ENCODE data around the gene NANP. TPM values are rescaled to one million over a fixed set of nuclear protein-coding genes. Genes with fewer than 3 reads are reported as not detected.
"Not testable (repeated sequence)": the region's sequence is repeated elsewhere in the genome, so short reads cannot be mapped to it uniquely, and the experiment has no call there.

Gene NANP
- total and polyA plus RNA-seq, 2 donors (not counting 1 experiment from before 2014, with no cell fraction given), result 8.8 to 9.4 TPM

- Histone ChIP-seq H3K27ac (ENCODE audit: insufficient read depth, low read length) (peak within 1 kb of the TSS; percentile 73), H4K20me1 (ENCODE audit: control insufficient read depth, extremely low read depth, insufficient read depth, low read length) (no peaks in the 10 kb centered on the region), H3K4me2 (ENCODE audit: extremely low read depth, insufficient read depth, low read length) (peak within 1 kb of the TSS; percentile 97), H3K4me3 (replicated peaks in 1 of 4; ENCODE audit: control extremely low read depth in 1 of 4, insufficient read depth in 1 of 4, low read depth in 3 of 4, low read length in 4 of 4) (peak within 1 kb of the TSS; percentile 57 to 79 (median 66)), H3K9ac (ENCODE audit: insufficient read depth, low read length) (peak within 1 kb of the TSS; percentile 66), H3K27me3 (ENCODE audit: control insufficient read depth, insufficient read depth, low read length) (no peaks in the 10 kb centered on the region), H2AFZ (ENCODE audit: low read length) (peak within 1 kb of the TSS; percentile 84), H3K4me1 (ENCODE audit: control insufficient read depth, extremely low read depth, insufficient read depth, low read length) (peaks cover 3% of the 10 kb centered on the region), H3K79me2 (ENCODE audit: control insufficient read depth, insufficient read depth, low read length) (no peaks in the 10 kb centered on the region), H3K36me3 (ENCODE audit: control insufficient read depth, insufficient read depth, low read length) (no peaks in the 10 kb centered on the region), H3K9me3 (ENCODE audit: control insufficient read depth, insufficient read depth, low read depth, low read length) (no peaks in the 10 kb centered on the region)
- TF ChIP-seq CTCF (conservative IDR thresholded peaks at IDR 0.05 in 1 of 2, IDR thresholded peaks at IDR 0.05 in 1 of 2; ENCODE audit: low read depth in 1 of 2, low read length in 2 of 2) (no peak), EZH2 (IDR thresholded peaks at IDR 0.05; ENCODE audit: low read length, missing control alignments) (no peak)
- DNase-seq (ENCODE audit: low read depth in 2 of 2), result peak; percentile 50 to 66
These were observed 38.7 kb downstream of the NANP start, which contains the start of gene NINL for GRCh38 chr20:25584905-25585704. TSS of gene NINL (minus strand) at chr20:25585531. CDS start at chr20:25526587, 58,944 bp downstream.

- H3K27me3 ChIP-seq (ENCODE audit: control insufficient read depth, insufficient read depth, low read length); H3K79me2 ChIP-seq (ENCODE audit: control insufficient read depth, insufficient read depth, low read length); H3K4me1 ChIP-seq (ENCODE audit: control insufficient read depth, extremely low read depth, insufficient read depth, low read length); H3K4me2 ChIP-seq (ENCODE audit: extremely low read depth, insufficient read depth, low read length); H3K27ac ChIP-seq (ENCODE audit: insufficient read depth, low read length); H3K9me3 ChIP-seq (ENCODE audit: control insufficient read depth, insufficient read depth, low read depth, low read length); H3K4me3 ChIP-seq (replicated peaks in 1 of 4; ENCODE audit: control extremely low read depth in 1 of 4, insufficient read depth in 1 of 4, low read depth in 3 of 4, low read length in 4 of 4); DNase-seq (ENCODE audit: low read depth in 2 of 2); H3K9ac ChIP-seq (ENCODE audit: insufficient read depth, low read length); H2AFZ ChIP-seq (ENCODE audit: low read length); H3K36me3 ChIP-seq (ENCODE audit: control insufficient read depth, insufficient read depth, low read length); H4K20me1 ChIP-seq (ENCODE audit: control insufficient read depth, extremely low read depth, insufficient read depth, low read length): not testable (repeated sequence)
These were observed 40.2 kb downstream of the NANP start for GRCh38 chr20:25583607-25584006.

- Histone ChIP-seq H3K4me1 (ENCODE audit: control insufficient read depth, extremely low read depth, insufficient read depth, low read length) (peaks cover 3% of the 10 kb centered on the region), H3K79me2 (ENCODE audit: control insufficient read depth, insufficient read depth, low read length) (no peaks in the 10 kb centered on the region), H4K20me1 (ENCODE audit: control insufficient read depth, extremely low read depth, insufficient read depth, low read length) (no peaks in the 10 kb centered on the region), H3K27me3 (ENCODE audit: control insufficient read depth, insufficient read depth, low read length) (no peaks in the 10 kb centered on the region), H3K4me3 (replicated peaks in 1 of 4; ENCODE audit: control extremely low read depth in 1 of 4, insufficient read depth in 1 of 4, low read depth in 3 of 4, low read length in 4 of 4) (no peak overlapping the region), H3K9ac (ENCODE audit: insufficient read depth, low read length) (no peak overlapping the region), H3K36me3 (ENCODE audit: control insufficient read depth, insufficient read depth, low read length) (no peaks in the 10 kb centered on the region), H3K9me3 (ENCODE audit: control insufficient read depth, insufficient read depth, low read depth, low read length) (no peaks in the 10 kb centered on the region), H3K4me2 (ENCODE audit: extremely low read depth, insufficient read depth, low read length) (no peak overlapping the region), H3K27ac (ENCODE audit: insufficient read depth, low read length) (no peak overlapping the region), H2AFZ (ENCODE audit: low read length) (no peak overlapping the region)
- TF ChIP-seq CTCF (conservative IDR thresholded peaks at IDR 0.05 in 1 of 2, IDR thresholded peaks at IDR 0.05 in 1 of 2; ENCODE audit: low read depth in 1 of 2, low read length in 2 of 2) (no peak), EZH2 (IDR thresholded peaks at IDR 0.05; ENCODE audit: low read length, missing control alignments) (no peak)
- peak in 1 of 2 donors; percentile 66 for DNase-seq (ENCODE audit: low read depth in 2 of 2)
These were observed 43.1 kb downstream of the NANP start for GRCh38 chr20:25580711-25581110.
